Measurements from ENCODE around the gene STAP1.
"Not testable (repeated sequence)": the region's sequence is repeated elsewhere in the genome, so short reads cannot be mapped to it uniquely, and the experiment has no call there.

Gene STAP1

GRCh38 chr4:67522851-67523671 lies 35.5 kb upstream of the STAP1 start:
- H3K36me3 ChIP-seq, result peaks cover 16% of the 10 kb centered on the region

GRCh38 chr4:67524140-67524539 lies 34.4 kb upstream of the STAP1 start:
- H3K27me3 ChIP-seq; H3K9me3 ChIP-seq; H3K27ac ChIP-seq; H3K4me1 ChIP-seq (ENCODE audit: control insufficient read depth in 1 of 2, insufficient read depth in 1 of 2, low read depth in 1 of 2, low read length in 1 of 2); H3K4me3 ChIP-seq (ENCODE audit: low read depth in 1 of 2, low read length in 1 of 2): not testable (repeated sequence)
- H3K36me3 ChIP-seq, result peaks cover 11% of the 10 kb centered on the region

More at GRCh38 chr4:67522851-67523671, 35.5 kb upstream of the STAP1 start:
- no peak for TF ChIP-seq CTCF (IDR thresholded peaks at IDR 0.05)
- no peak overlapping the region for H3K27ac ChIP-seq
- no peaks in the 10 kb centered on the region for H3K27me3 ChIP-seq
- H3K9me3 ChIP-seq, result no peaks in the 10 kb centered on the region
- H3K4me3 ChIP-seq (ENCODE audit: low read depth in 1 of 2, low read length in 1 of 2), result no peak overlapping the region
- H3K4me1 ChIP-seq (ENCODE audit: control insufficient read depth in 1 of 2, insufficient read depth in 1 of 2, low read depth in 1 of 2, low read length in 1 of 2), result no peaks in the 10 kb centered on the region

GRCh38 chr4:67531379-67531962 lies 27.1 kb upstream of the STAP1 start:
- peaks cover 41% of the 10 kb centered on the region for H3K36me3 ChIP-seq
- no peaks in the 10 kb centered on the region for H3K4me1 ChIP-seq (ENCODE audit: control insufficient read depth in 1 of 2, insufficient read depth in 1 of 2, low read depth in 1 of 2, low read length in 1 of 2)
- H3K4me3 ChIP-seq (ENCODE audit: low read depth in 1 of 2, low read length in 1 of 2), result no peak overlapping the region
- no peaks in the 10 kb centered on the region for H3K9me3 ChIP-seq
- TF ChIP-seq CTCF (IDR thresholded peaks at IDR 0.05), result no peak
- H3K27ac ChIP-seq, result no peak overlapping the region
- no peaks in the 10 kb centered on the region for H3K27me3 ChIP-seq

GRCh38 chr4:67532397-67532796 lies 26.1 kb upstream of the STAP1 start:
- H3K4me1 ChIP-seq (ENCODE audit: control insufficient read depth in 1 of 2, insufficient read depth in 1 of 2, low read depth in 1 of 2, low read length in 1 of 2); H3K27me3 ChIP-seq; H3K9me3 ChIP-seq; H3K27ac ChIP-seq; H3K4me3 ChIP-seq (ENCODE audit: low read depth in 1 of 2, low read length in 1 of 2): not testable (repeated sequence)
- peaks cover 45% of the 10 kb centered on the region for H3K36me3 ChIP-seq

- Histone ChIP-seq H3K27ac (no peak overlapping the region), H3K27me3 (no peaks in the 10 kb centered on the region), H3K4me1 (ENCODE audit: control insufficient read depth in 1 of 2, insufficient read depth in 1 of 2, low read depth in 1 of 2, low read length in 1 of 2) (no peaks in the 10 kb centered on the region), H3K4me3 (ENCODE audit: low read depth in 1 of 2, low read length in 1 of 2) (no peak overlapping the region), H3K9me3 (no peaks in the 10 kb centered on the region), H3K36me3 (peaks cover 49% of the 10 kb centered on the region)
- TF ChIP-seq CTCF (IDR thresholded peaks at IDR 0.05), result no peak
These were observed 25.4 kb upstream of the STAP1 start for GRCh38 chr4:67533112-67533511.

GRCh38 chr4:67535280-67535840 lies 23.2 kb upstream of the STAP1 start:
- no peak overlapping the region for H3K27ac ChIP-seq
- no peak for TF ChIP-seq CTCF (IDR thresholded peaks at IDR 0.05)
- H3K4me1 ChIP-seq (ENCODE audit: control insufficient read depth in 1 of 2, insufficient read depth in 1 of 2, low read depth in 1 of 2, low read length in 1 of 2), result no peaks in the 10 kb centered on the region
- no peak overlapping the region for H3K4me3 ChIP-seq (ENCODE audit: low read depth in 1 of 2, low read length in 1 of 2)
- no peaks in the 10 kb centered on the region for H3K9me3 ChIP-seq
- no peaks in the 10 kb centered on the region for H3K27me3 ChIP-seq
- peaks cover 61% of the 10 kb centered on the region for H3K36me3 ChIP-seq

Measured in neutrophil (primary cell).